Astrocyte (in vitro differentiated cells and primary cell): ENCODE results near the gene ALDOB. TPM values are rescaled to one million over a fixed set of nuclear protein-coding genes. Genes with fewer than 3 reads are reported as not detected.

Experiments
- DNase-seq: peaks from one replicate; pipeline ENCODE4 v3.0.0-alpha.2; 2010; ENCODE audit warnings: low read depth
- FAIRE-seq: peaks from 2 replicates; lab custom pipeline; 2011; peaks lifted over from hg19 to GRCh38; lab: Jason Lieb, UNC
- H2AFZ ChIP-seq: 2 replicates; pipeline ENCODE4 v1.6.0; 2012; ENCODE audit warnings: low read depth, low read length, inconsistent platforms
- H3K27ac ChIP-seq: 2 replicates; pipeline ENCODE4 v1.5.1; 2011; ENCODE audit warnings: low read depth, low read length, inconsistent platforms
- H3K27me3 ChIP-seq: 2 replicates; pipeline ENCODE4 v1.6.0; 2011; ENCODE audit warnings: low read length, inconsistent platforms; ENCODE audit not compliant: insufficient read depth
- H3K36me3 ChIP-seq: 2 replicates; pipeline ENCODE4 v1.5.1; 2011; ENCODE audit warnings: low read length, inconsistent platforms; ENCODE audit not compliant: insufficient read depth
- H3K4me1 ChIP-seq: 2 replicates; pipeline ENCODE4 v1.5.1; 2011; ENCODE audit warnings: low read length, inconsistent platforms; ENCODE audit not compliant: insufficient read depth
- H3K4me2 ChIP-seq: 2 replicates; pipeline ENCODE4 v1.6.0; 2012; ENCODE audit warnings: low read length, inconsistent platforms
- H3K4me3 ChIP-seq: 2 replicates; pipeline ENCODE4 v1.5.1; 2011; ENCODE audit warnings: low read depth, mild to moderate bottlenecking, low read length, inconsistent platforms; ENCODE audit not compliant: insufficient read depth
- H3K79me2 ChIP-seq: 2 replicates; pipeline ENCODE4 v1.6.0; 2012; ENCODE audit warnings: mild to moderate bottlenecking, low read length, inconsistent platforms; ENCODE audit not compliant: insufficient read depth
- H3K9ac ChIP-seq: 2 replicates; pipeline ENCODE4 v1.6.0; 2012; ENCODE audit warnings: mild to moderate bottlenecking, low read length, inconsistent platforms
- H3K9me3 ChIP-seq: 2 replicates; pipeline ENCODE4 v1.5.1; 2012; ENCODE audit warnings: low read depth, mild to moderate bottlenecking, low read length, inconsistent platforms; ENCODE audit not compliant: insufficient read depth
- H4K20me1 ChIP-seq: 2 replicates; pipeline ENCODE4 v1.6.0; 2012; ENCODE audit warnings: low read length, inconsistent platforms; ENCODE audit not compliant: insufficient read depth
- H3K27ac Mint-ChIP-seq: one replicate; pipeline ENCODE4 v1.8.0; 2021; ENCODE audit warnings: mild to moderate bottlenecking, mixed read lengths; ENCODE audit not compliant: unreplicated experiment
- H3K27me3 Mint-ChIP-seq: one replicate; pipeline ENCODE4 v1.8.0; 2021; ENCODE audit warnings: low read depth, mixed read lengths; ENCODE audit not compliant: unreplicated experiment
- H3K36me3 Mint-ChIP-seq: one replicate; pipeline ENCODE4 v1.8.0; 2021; ENCODE audit warnings: low read depth, mixed read lengths; ENCODE audit not compliant: unreplicated experiment
- H3K4me1 Mint-ChIP-seq: one replicate; pipeline ENCODE4 v1.8.0; 2021; ENCODE audit warnings: low read depth, mixed read lengths; ENCODE audit not compliant: unreplicated experiment
- H3K4me3 Mint-ChIP-seq: one replicate; pipeline ENCODE4 v1.8.0; 2021; ENCODE audit warnings: mild to moderate bottlenecking, moderate library complexity, mixed read lengths; ENCODE audit not compliant: unreplicated experiment
- H3K9me3 Mint-ChIP-seq: one replicate; pipeline ENCODE4 v1.8.0; 2021; ENCODE audit warnings: mild to moderate bottlenecking, mixed read lengths; ENCODE audit not compliant: unreplicated experiment
- EZH2 ChIP-seq: IDR thresholded peaks from 2 replicates; pipeline ENCODE4 v1.6.1; 2012; ENCODE audit warnings: mild to moderate bottlenecking, low read length, inconsistent platforms; ENCODE audit not compliant: insufficient read depth
- total RNA-seq: library from RNA; stranded (reverse); gene quantifications from 2 replicates; pipeline ENCODE4 v1.2.1, GENCODE V29; 2021
- TF ChIP-seq, protein P1 (sequence below): IDR thresholded peaks from 2 replicates; pipeline ENCODE4 v1.5.1; 2011; ENCODE audit warnings: low read depth, mild to moderate bottlenecking, inconsistent platforms, low read length, moderate library complexity; ENCODE audit not compliant: insufficient read depth

The ALDOB gene
- total RNA-seq, 1 donor from 2014 or later, result not detected

GRCh38 chr9:101445353-101446029 lies 9.9 kb upstream of the ALDOB start:
- Histone ChIP-seq H3K27me3 (no peaks in the 10 kb centered on the region), H3K4me2 (no peak overlapping the region), H3K36me3 (no peaks in the 10 kb centered on the region), H3K9ac (no peak overlapping the region), H3K9me3 (no peaks in the 10 kb centered on the region), H2AFZ (no peak overlapping the region), H4K20me1 (no peaks in the 10 kb centered on the region), H3K4me1 (no peaks in the 10 kb centered on the region), H3K4me3 (no peak overlapping the region), H3K79me2 (no peaks in the 10 kb centered on the region), H3K27ac (no peak overlapping the region)
- no peaks in the 10 kb centered on the region for H3K36me3 Mint-ChIP-seq
- H3K27me3 Mint-ChIP-seq, result no peaks in the 10 kb centered on the region
- H3K27ac Mint-ChIP-seq, result peak overlapping the region; percentile 42
- FAIRE-seq, result no peak
- TF ChIP-seq, protein P1, sequence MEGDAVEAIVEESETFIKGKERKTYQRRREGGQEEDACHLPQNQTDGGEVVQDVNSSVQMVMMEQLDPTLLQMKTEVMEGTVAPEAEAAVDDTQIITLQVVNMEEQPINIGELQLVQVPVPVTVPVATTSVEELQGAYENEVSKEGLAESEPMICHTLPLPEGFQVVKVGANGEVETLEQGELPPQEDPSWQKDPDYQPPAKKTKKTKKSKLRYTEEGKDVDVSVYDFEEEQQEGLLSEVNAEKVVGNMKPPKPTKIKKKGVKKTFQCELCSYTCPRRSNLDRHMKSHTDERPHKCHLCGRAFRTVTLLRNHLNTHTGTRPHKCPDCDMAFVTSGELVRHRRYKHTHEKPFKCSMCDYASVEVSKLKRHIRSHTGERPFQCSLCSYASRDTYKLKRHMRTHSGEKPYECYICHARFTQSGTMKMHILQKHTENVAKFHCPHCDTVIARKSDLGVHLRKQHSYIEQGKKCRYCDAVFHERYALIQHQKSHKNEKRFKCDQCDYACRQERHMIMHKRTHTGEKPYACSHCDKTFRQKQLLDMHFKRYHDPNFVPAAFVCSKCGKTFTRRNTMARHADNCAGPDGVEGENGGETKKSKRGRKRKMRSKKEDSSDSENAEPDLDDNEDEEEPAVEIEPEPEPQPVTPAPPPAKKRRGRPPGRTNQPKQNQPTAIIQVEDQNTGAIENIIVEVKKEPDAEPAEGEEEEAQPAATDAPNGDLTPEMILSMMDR, result no peak
- no peak for TF ChIP-seq EZH2
- no peak overlapping the region for H3K4me3 Mint-ChIP-seq
- peaks cover 6% of the 10 kb centered on the region for H3K4me1 Mint-ChIP-seq
- no peak for DNase-seq
- no peaks in the 10 kb centered on the region for H3K9me3 Mint-ChIP-seq

- no peaks in the 10 kb centered on the region for H3K9me3 ChIP-seq
- H3K36me3 Mint-ChIP-seq, result no peaks in the 10 kb centered on the region
- H3K36me3 ChIP-seq, result no peaks in the 10 kb centered on the region
- no peaks in the 10 kb centered on the region for H3K27me3 Mint-ChIP-seq
- H3K4me3 Mint-ChIP-seq, result no peak overlapping the region
- H2AFZ ChIP-seq, result no peak overlapping the region
- H3K79me2 ChIP-seq, result no peaks in the 10 kb centered on the region
- peaks cover 6% of the 10 kb centered on the region for H3K4me1 Mint-ChIP-seq
- FAIRE-seq (no peak), DNase-seq (no peak)
- H3K9ac ChIP-seq, result no peak overlapping the region
- H3K4me3 ChIP-seq, result no peak overlapping the region
- no peaks in the 10 kb centered on the region for H3K27me3 ChIP-seq
- H3K9me3 Mint-ChIP-seq, result no peaks in the 10 kb centered on the region
- H3K27ac Mint-ChIP-seq, result no peak overlapping the region
- H3K4me2 ChIP-seq, result no peak overlapping the region
- TF ChIP-seq EZH2, result no peak
- TF ChIP-seq, protein P1, result no peak
- H4K20me1 ChIP-seq, result no peaks in the 10 kb centered on the region
- H3K27ac ChIP-seq, result no peak overlapping the region
- H3K4me1 ChIP-seq, result no peaks in the 10 kb centered on the region
Measured at GRCh38 chr9:101443364-101443771, 7.8 kb upstream of the ALDOB start.

DNA sequence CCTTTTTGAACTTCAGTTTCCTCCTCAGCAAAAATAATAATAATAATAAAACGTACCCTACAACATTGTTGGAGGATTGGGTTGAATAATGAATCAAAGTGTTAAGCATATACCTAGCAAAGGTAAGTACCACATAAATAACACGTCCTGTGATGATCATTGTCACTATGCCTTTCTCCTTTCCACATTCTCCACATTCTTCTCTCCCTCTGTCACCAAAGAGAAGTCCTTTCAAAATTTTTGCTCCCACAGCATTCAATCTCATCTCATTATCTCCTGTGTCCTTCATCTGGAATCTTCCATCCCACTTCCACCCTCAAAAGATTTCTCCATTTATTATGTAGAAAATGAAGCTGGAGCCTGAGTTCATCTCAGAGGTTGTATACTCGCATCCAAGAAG lies 7.2 kb upstream of the ALDOB start:
- no peak overlapping the region for H2AFZ ChIP-seq
- Mint-ChIP-seq H3K4me1 (peaks cover 6% of the 10 kb centered on the region), H3K9me3 (no peaks in the 10 kb centered on the region), H3K4me3 (no peak overlapping the region), H3K36me3 (no peaks in the 10 kb centered on the region), H3K27ac (no peak overlapping the region), H3K27me3 (no peaks in the 10 kb centered on the region)
- no peak for FAIRE-seq
- H3K4me3 ChIP-seq, result no peak overlapping the region
- no peak for TF ChIP-seq EZH2
- TF ChIP-seq, protein P1, result no peak
- H4K20me1 ChIP-seq, result no peaks in the 10 kb centered on the region
- no peaks in the 10 kb centered on the region for H3K9me3 ChIP-seq
- H3K4me1 ChIP-seq, result no peaks in the 10 kb centered on the region
- no peak for DNase-seq
- no peak overlapping the region for H3K27ac ChIP-seq
- H3K36me3 ChIP-seq, result no peaks in the 10 kb centered on the region
- H3K4me2 ChIP-seq, result no peak overlapping the region
- no peaks in the 10 kb centered on the region for H3K27me3 ChIP-seq
- H3K79me2 ChIP-seq, result no peaks in the 10 kb centered on the region
- no peak overlapping the region for H3K9ac ChIP-seq
